Measurements from ENCODE around the gene MKRN2OS.

DNA sequence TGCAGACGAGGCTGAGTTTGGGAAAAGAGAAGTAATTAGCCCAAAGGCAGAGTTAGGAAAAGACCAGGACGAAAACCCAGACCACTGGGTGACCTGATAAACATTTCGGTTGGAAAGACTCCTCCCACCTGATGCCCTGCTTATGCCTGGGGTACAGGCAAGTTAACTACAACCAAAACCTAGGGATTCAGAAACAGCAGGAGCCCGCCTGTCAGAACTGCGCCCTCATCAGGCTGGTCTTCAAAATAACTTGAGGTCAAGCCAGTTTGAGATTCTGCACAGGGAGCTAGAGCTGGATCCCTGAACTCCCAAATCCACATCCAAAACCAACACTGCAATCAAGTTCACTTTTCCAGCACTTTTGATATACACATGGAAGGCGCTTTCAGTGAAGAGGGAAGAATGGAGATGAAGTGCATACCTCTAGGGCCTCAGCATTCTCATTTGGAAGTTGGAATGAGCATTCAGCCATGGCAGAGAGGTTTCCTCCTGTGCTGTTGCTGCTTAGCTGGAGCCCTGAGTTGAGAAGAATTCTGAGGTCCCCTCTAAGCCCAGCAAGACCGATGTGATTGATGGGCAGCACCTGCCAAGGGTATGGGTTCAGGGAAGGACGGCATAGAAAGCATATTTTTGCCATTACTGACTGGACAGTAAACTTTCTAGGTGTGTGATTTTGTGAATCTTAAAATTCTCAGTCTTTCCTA is 49.4 kb downstream of the MKRN2OS start:
- TF ChIP-seq, protein P1, sequence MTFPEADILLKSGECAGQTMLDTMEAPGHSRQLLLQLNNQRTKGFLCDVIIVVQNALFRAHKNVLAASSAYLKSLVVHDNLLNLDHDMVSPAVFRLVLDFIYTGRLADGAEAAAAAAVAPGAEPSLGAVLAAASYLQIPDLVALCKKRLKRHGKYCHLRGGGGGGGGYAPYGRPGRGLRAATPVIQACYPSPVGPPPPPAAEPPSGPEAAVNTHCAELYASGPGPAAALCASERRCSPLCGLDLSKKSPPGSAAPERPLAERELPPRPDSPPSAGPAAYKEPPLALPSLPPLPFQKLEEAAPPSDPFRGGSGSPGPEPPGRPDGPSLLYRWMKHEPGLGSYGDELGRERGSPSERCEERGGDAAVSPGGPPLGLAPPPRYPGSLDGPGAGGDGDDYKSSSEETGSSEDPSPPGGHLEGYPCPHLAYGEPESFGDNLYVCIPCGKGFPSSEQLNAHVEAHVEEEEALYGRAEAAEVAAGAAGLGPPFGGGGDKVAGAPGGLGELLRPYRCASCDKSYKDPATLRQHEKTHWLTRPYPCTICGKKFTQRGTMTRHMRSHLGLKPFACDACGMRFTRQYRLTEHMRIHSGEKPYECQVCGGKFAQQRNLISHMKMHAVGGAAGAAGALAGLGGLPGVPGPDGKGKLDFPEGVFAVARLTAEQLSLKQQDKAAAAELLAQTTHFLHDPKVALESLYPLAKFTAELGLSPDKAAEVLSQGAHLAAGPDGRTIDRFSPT (tag by site-specific recombination; IDR thresholded peaks at IDR 0.05) = no peak
- TF ChIP-seq MZF1 (tag by site-specific recombination; IDR thresholded peaks at IDR 0.05; ENCODE audit: borderline replicate concordance) (no peak), RBAK (tag by site-specific recombination; IDR thresholded peaks at IDR 0.05) (no peak), ZFP37 (tag by site-specific recombination; IDR thresholded peaks at IDR 0.05) (no peak), ZNF174 (tag by site-specific recombination; IDR thresholded peaks at IDR 0.05) (no peak), MYNN (tag by site-specific recombination; IDR thresholded peaks at IDR 0.05; ENCODE audit: borderline replicate concordance) (no peak), REPIN1 (tag by site-specific recombination; IDR thresholded peaks at IDR 0.05; ENCODE audit: low read depth) (no peak), ZNF785 (tag by site-specific recombination; IDR thresholded peaks at IDR 0.05) (no peak)
- TF ChIP-seq, protein P2, sequence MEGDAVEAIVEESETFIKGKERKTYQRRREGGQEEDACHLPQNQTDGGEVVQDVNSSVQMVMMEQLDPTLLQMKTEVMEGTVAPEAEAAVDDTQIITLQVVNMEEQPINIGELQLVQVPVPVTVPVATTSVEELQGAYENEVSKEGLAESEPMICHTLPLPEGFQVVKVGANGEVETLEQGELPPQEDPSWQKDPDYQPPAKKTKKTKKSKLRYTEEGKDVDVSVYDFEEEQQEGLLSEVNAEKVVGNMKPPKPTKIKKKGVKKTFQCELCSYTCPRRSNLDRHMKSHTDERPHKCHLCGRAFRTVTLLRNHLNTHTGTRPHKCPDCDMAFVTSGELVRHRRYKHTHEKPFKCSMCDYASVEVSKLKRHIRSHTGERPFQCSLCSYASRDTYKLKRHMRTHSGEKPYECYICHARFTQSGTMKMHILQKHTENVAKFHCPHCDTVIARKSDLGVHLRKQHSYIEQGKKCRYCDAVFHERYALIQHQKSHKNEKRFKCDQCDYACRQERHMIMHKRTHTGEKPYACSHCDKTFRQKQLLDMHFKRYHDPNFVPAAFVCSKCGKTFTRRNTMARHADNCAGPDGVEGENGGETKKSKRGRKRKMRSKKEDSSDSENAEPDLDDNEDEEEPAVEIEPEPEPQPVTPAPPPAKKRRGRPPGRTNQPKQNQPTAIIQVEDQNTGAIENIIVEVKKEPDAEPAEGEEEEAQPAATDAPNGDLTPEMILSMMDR (tag by site-specific recombination; IDR thresholded peaks at IDR 0.05) = no peak
- TF ChIP-seq, protein P3, sequence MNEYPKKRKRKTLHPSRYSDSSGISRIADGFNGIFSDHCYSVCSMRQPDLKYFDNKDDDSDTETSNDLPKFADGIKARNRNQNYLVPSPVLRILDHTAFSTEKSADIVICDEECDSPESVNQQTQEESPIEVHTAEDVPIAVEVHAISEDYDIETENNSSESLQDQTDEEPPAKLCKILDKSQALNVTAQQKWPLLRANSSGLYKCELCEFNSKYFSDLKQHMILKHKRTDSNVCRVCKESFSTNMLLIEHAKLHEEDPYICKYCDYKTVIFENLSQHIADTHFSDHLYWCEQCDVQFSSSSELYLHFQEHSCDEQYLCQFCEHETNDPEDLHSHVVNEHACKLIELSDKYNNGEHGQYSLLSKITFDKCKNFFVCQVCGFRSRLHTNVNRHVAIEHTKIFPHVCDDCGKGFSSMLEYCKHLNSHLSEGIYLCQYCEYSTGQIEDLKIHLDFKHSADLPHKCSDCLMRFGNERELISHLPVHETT (tag by site-specific recombination; IDR thresholded peaks at IDR 0.05) = no peak

Measured in HEK293 (cell line).